HepG2 (cell line): ENCODE data around the gene HSDL2. TPM values are rescaled to one million over a fixed set of nuclear protein-coding genes. Genes with fewer than 3 reads are reported as not detected.
A peak's percentile ranks its signal among the peaks of the same experiment; 100 is the strongest.

Experiments used
- ATAC-seq: fragments of 200-7000 bp; cut with Tn5 transposase; 3 replicates; pipeline ENCODE4 v1.9.1; 2020; ENCODE audit warnings: mild to moderate bottlenecking, moderate library complexity
- BruUV-seq: library from RNA; stranded (reverse); fragments of 400-500 nt; replicated peaks from 2 replicates; lab custom pipeline; 2021; lab: Mats Ljungman, UMichigan
- CTCF ChIA-PET: fragments of 300-600 bp; formaldehyde crosslinking; extraction: SDS; loops from one replicate; lab custom pipeline; 2021; ENCODE audit warnings: low total read pairs, inconsistent platforms, low intra/inter-chr PET ratio; lab: Yijun Ruan, JAX
- POLR2A ChIA-PET: fragments of 350-600 bp; sonication (Branson Sonifier 250); formaldehyde crosslinking; loops from one replicate; lab custom pipeline; 2020; ENCODE audit warnings: antibody characterized with exemption, inconsistent platforms; lab: Yijun Ruan, JAX
- DNase-seq: peaks from one replicate; pipeline ENCODE4 v3.0.0-alpha.2; 2015; ENCODE audit warnings: low spot score
- FAIRE-seq: peaks from 3 replicates; lab custom pipeline; 2011; peaks lifted over from hg19 to GRCh38; lab: Jason Lieb, UNC
- H2AFZ ChIP-seq: one replicate; pipeline ENCODE4 v1.6.1; 2011; ENCODE audit warnings: low read length, inconsistent platforms
- H3K27ac ChIP-seq: fragments of 300-600 bp; 3 replicates; pipeline ENCODE4 v1.8.0; 2011; ENCODE audit warnings: mixed run types, mild to moderate bottlenecking, mixed read lengths, low read length, inconsistent platforms; ENCODE audit not compliant: insufficient read depth; ENCODE audit errors: extremely low read length
- H3K27me3 ChIP-seq, 2 experiments: fragments of 200-600 bp in 1 of 2; 2 replicates in 1 of 2; 3 replicates in 1 of 2; pipeline versions ENCODE4 v1.6.0 to v1.8.0; 2011; ENCODE audit warnings: low read length in 2 of 2, mild to moderate bottlenecking in 2 of 2, moderate library complexity in 2 of 2, inconsistent platforms in 1 of 2; ENCODE audit not compliant: insufficient read depth in 2 of 2, control insufficient read depth in 1 of 2
- H3K36me3 ChIP-seq, 2 experiments: fragments of 200-600 bp in 1 of 2; replicated peaks in 1 of 2; 2 replicates in 1 of 2; 3 replicates in 1 of 2; pipeline versions ENCODE4 v1.5.1 to v1.8.0; 2011; ENCODE audit warnings: low read length in 2 of 2, inconsistent platforms in 1 of 2; ENCODE audit not compliant: insufficient read depth in 2 of 2, control insufficient read depth in 1 of 2
- H3K4me1 ChIP-seq: 2 replicates; pipeline ENCODE4 v1.5.1; 2012; ENCODE audit warnings: low read length, inconsistent platforms; ENCODE audit not compliant: insufficient read depth
- H3K4me2 ChIP-seq: 2 replicates; pipeline ENCODE4 v1.6.0; 2011; ENCODE audit warnings: low read depth, low read length, inconsistent platforms
- H3K4me3 ChIP-seq, 3 experiments: fragments of 200-600 bp in 1 of 3; sonication (generic), shearing (Covaris generic) in 1 of 3; replicated peaks in 1 of 3; 2 replicates each; pipeline ENCODE4 v1.5.1; 2011 to 2016; ENCODE audit warnings: low read length in 3 of 3, inconsistent platforms in 2 of 3, low read depth in 2 of 3, mild to moderate bottlenecking in 2 of 3, control low read depth in 1 of 3, mixed read lengths in 1 of 3; ENCODE audit not compliant: insufficient read depth in 1 of 3
- H3K79me2 ChIP-seq: one replicate; pipeline ENCODE4 v1.6.1; 2011; ENCODE audit warnings: low read length, inconsistent platforms; ENCODE audit not compliant: insufficient read depth
- H3K9ac ChIP-seq: 2 replicates; pipeline ENCODE4 v1.6.0; 2011; ENCODE audit warnings: mild to moderate bottlenecking, low read depth, low read length, inconsistent platforms; ENCODE audit not compliant: insufficient read depth
- H3K9me3 ChIP-seq: 2 replicates; pipeline ENCODE4 v1.5.1; 2012; ENCODE audit warnings: mild to moderate bottlenecking, low read length
- H4K20me1 ChIP-seq: 2 replicates; pipeline ENCODE4 v1.6.0; 2011; ENCODE audit warnings: inconsistent platforms, mild to moderate bottlenecking, low read length, moderate library complexity; ENCODE audit not compliant: insufficient read depth
- AHDC1 ChIP-seq: sonication (generic); formaldehyde crosslinking; IDR thresholded peaks from 2 replicates; pipeline ENCODE4 v1.5.1; 2020; ENCODE audit warnings: mild to moderate bottlenecking, missing genetic modification reagents, borderline replicate concordance
- JUN ChIP-seq: sonication (generic); formaldehyde crosslinking; IDR thresholded peaks from 2 replicates; pipeline ENCODE4 v1.4.0; 2020; ENCODE audit warnings: mild to moderate bottlenecking, missing genetic modification reagents
- ZKSCAN1 ChIP-seq: fragments of 150-350 bp; IDR thresholded peaks from 2 replicates; pipeline ENCODE4 v1.6.1; 2014; ENCODE audit warnings: low read length
- ZNF567 ChIP-seq: sonication (generic); formaldehyde crosslinking; IDR thresholded peaks from 2 replicates; pipeline ENCODE4 v1.8.1; 2023; ENCODE audit warnings: mild to moderate bottlenecking, missing genetic modification reagents, borderline replicate concordance
- ZNF580 ChIP-seq: IDR thresholded peaks from 2 replicates; pipeline ENCODE4 v1.6.1; 2016; ENCODE audit warnings: low read depth, borderline replicate concordance
- ZNF598 ChIP-seq: sonication (generic); formaldehyde crosslinking; IDR thresholded peaks from 2 replicates; pipeline ENCODE4 v1.5.1; 2020; ENCODE audit warnings: mild to moderate bottlenecking, missing genetic modification reagents, borderline replicate concordance
- WGBS: methylation state at CpG from one replicate; pipeline ENCODE4 v1.1.6; 2017; ENCODE audit warnings: low lambda C conversion rate; 5-methylcytosine and 5-hydroxymethylcytosine counted together
- in situ Hi-C: cut with HindIII; loops from 2 replicates; pipeline ENCODE4 v1.10.0; 2017; ENCODE audit warnings: low pct_unique_long_range_greater_than_20kb; ENCODE audit not compliant: extremely low pct_ligation_motif_present
- intact Hi-C: fragments of 100-400 bp; cut with micrococcal nuclease; formaldehyde crosslinking; loops from one replicate; pipeline ENCODE4 v1.10.0; 2022; ENCODE audit not compliant: unreplicated experiment
- polyA plus RNA-seq, 8 experiments: library from polyadenylated mRNA; depleted of rRNA in 3 of 8; stranded (reverse) in 7 of 8; unstranded in 1 of 8; fragments of >200 nt; fragmentation: Illumina TruSeq in 4 of 8; extraction: Trizol in 4 of 8; gene quantifications; 2 replicates each; pipeline versions ENCODE4 v1.2.1 to v1.2.3, GENCODE V29; 2011 to 2016; ENCODE audit warnings: low read depth in 4 of 8, missing spikeins in 1 of 8, mixed read lengths in 1 of 8; ENCODE audit not compliant: insufficient read depth in 1 of 8
- total RNA-seq, 5 experiments: library from RNA; depleted of rRNA; stranded (reverse); fragments of >200 nt; fragmentation: Illumina TruSeq; extraction: Trizol; gene quantifications; 2 replicates each; pipeline ENCODE4 v1.2.3, GENCODE V29; 2016; ENCODE audit warnings: low read depth in 1 of 5

Gene HSDL2
- total and polyA plus RNA-seq, 2 of the 13 experiments (the other 11 are each of a cell fraction or from before 2014, with no cell fraction given): 55.3 to 80.2 TPM

- BruUV-seq: no TSS peak
- DNase-seq (no peak), FAIRE-seq (no peak), ATAC-seq (no peak)
- TF ChIP-seq ZNF580 (CRISPR knock-in tag): no peak
- no peak for TF ChIP-seq ZKSCAN1
- TF ChIP-seq ZNF598 (CRISPR knock-in tag): no peak
- TF ChIP-seq AHDC1 (CRISPR knock-in tag): no peak
- TF ChIP-seq JUN (CRISPR knock-in tag): no peak
- TF ChIP-seq ZNF567: no peak
- Histone ChIP-seq H3K79me2 (peaks cover 87% of the 10 kb centered on the region), H3K4me3 (peak overlapping the region; percentile 5 to 89 (median 16); a peak in 1 of 6 replicates), H3K36me3 (no peaks in the 10 kb centered on the region), H3K27me3 (no peaks in the 10 kb centered on the region; a peak in 1 of 5 replicates), H2AFZ (no peak overlapping the region), H3K27ac (peak overlapping the region; percentile 57), H4K20me1 (peaks cover 4% of the 10 kb centered on the region), H3K4me2 (peak overlapping the region; percentile 70), H3K9me3 (no peaks in the 10 kb centered on the region), H3K4me1 (peaks cover 58% of the 10 kb centered on the region), H3K9ac (no peak overlapping the region)
- intact Hi-C loops (loop anchor here (10.0 kb wide), 1 partner anchor 333 kb away; the partner anchor contains the start of gene INIP), in situ Hi-C loops (no loop called here)
- CTCF ChIA-PET: no interaction called here
- POLR2A ChIA-PET: no interaction called here
- 89% methylated on average over 7 of the region's 7 CpGs for WGBS
Measured at GRCh38 chr9:112382066-112382465, 2.2 kb downstream of the HSDL2 start.
